ENCODE results near the gene FAM193A.
"Not testable (repeated sequence)": the region's sequence is repeated elsewhere in the genome, so short reads cannot be mapped to it uniquely, and the experiment has no call there.

FAM193A gene, protein sequence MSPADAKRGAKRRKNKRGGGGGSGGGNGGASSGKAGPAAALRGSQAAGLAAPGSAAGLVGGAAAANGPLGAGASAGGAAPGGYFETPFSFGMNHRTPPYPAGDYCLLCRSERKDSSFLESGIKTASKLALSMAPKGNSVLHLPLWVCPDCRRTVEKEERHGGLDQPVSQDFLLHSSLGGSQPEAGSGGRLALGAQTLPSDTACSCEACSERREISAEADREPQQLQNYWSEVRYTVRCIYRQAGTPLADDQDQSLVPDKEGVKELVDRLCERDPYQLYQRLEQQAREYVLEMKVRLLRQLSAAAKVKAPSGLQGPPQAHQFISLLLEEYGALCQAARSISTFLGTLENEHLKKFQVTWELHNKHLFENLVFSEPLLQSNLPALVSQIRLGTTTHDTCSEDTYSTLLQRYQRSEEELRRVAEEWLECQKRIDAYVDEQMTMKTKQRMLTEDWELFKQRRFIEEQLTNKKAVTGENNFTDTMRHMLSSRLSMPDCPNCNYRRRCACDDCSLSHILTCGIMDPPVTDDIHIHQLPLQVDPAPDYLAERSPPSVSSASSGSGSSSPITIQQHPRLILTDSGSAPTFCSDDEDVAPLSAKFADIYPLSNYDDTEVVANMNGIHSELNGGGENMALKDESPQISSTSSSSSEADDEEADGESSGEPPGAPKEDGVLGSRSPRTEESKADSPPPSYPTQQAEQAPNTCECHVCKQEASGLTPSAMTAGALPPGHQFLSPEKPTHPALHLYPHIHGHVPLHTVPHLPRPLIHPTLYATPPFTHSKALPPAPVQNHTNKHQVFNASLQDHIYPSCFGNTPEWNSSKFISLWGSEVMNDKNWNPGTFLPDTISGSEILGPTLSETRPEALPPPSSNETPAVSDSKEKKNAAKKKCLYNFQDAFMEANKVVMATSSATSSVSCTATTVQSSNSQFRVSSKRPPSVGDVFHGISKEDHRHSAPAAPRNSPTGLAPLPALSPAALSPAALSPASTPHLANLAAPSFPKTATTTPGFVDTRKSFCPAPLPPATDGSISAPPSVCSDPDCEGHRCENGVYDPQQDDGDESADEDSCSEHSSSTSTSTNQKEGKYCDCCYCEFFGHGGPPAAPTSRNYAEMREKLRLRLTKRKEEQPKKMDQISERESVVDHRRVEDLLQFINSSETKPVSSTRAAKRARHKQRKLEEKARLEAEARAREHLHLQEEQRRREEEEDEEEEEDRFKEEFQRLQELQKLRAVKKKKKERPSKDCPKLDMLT (N-terminal part only)

GRCh38 chr4:2536193-2537010, at the start of gene FAM193A:
FAM193A (plus strand) TSS chr4:2536647; CDS start chr4:2536916, 269 bp downstream.
- peak; percentile 99 for DNase-seq

DNA sequence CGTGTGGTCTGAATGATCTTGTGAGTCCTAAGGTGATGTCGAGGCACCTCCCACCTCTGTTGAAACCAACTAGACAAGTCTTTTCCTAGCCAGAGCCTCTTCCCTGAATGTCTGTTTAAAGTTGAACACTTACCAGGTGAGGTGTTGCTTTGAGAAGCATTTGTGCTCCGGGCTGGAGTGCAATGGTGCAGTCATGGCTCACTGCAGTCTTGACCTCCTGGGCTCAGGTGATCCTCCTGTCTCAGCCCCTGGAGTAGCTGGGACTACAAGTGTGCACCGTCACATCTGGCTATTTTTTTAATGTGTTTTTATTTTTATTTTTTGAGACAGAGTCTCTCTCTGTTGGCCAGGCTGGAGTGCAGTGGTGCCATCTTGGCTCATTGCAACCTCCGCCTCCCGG, 49.5 kb upstream of the FAM193A start:
- no peak for DNase-seq

GRCh38 chr4:2487632-2488031, 48.8 kb upstream of the FAM193A start:
- no peak for DNase-seq

DNA sequence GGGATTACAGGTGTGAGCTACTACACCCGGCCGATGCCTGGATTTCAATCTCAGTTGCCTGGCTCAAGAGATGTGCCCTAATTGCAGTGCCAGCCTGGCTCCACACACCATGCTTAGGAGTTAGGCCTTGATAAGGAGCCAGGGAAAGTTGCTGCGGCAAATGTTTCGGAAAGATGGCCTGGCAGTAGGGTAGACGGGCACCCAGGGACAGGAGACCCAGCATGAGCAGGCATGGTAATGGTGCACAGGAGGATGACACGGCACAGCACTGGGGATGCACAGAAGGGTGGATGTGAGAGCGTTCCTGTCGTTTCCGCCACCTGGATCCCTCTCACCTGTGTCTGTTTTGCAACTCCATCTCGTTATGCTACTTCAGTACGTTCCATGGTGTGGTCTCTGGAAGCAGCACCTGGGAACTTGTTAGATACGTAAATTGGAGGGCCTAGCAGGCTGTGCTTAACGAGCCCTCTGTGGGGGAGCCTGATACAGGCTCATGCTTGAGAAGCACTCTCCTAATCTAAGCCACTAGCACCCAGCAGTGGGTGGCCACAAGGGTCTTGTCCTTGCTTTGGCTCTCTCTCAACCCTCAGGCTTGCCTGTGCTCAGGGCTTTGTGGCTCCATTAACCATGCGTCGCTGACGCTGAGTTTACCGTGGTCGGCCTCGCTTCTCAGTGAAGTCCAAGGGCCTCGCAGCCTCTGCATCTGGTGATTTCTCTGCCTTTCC, 47.2 kb upstream of the FAM193A start:
- DNase-seq: no peak

- DNase-seq: no peak
These were observed 46.5 kb upstream of the FAM193A start for GRCh38 chr4:2489841-2490552.

DNA sequence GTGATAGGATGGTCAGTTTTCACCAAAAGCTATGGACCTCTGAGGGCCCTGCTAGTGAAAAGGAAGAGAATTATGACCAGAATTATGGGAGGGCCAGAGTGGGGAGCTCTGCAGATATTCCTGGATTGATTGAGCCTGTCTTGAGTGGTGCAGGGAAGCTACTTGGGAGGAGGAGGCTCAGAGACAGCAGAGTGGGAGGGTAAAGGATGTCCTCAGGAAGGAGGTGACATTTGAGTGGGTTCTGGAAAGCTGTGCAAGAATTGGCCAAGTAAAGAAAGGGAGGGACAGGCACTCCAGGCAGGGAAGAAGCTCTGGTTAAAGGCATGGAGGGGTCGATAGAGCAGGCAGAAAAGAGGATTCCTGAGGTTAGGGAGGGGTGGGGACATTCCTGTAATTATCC, 43.5 kb upstream of the FAM193A start:
- DNase-seq: no peak

- DNase-seq: no peak
These were observed 41.5 kb upstream of the FAM193A start for GRCh38 chr4:2494992-2495391.

- DNase-seq: no peak
These were observed 39.1 kb upstream of the FAM193A start for GRCh38 chr4:2497324-2497723.

GRCh38 chr4:2497931-2498330, 38.5 kb upstream of the FAM193A start:
- DNase-seq: no peak

GRCh38 chr4:2500547-2500946, 35.9 kb upstream of the FAM193A start:
- DNase-seq: no peak

DNA sequence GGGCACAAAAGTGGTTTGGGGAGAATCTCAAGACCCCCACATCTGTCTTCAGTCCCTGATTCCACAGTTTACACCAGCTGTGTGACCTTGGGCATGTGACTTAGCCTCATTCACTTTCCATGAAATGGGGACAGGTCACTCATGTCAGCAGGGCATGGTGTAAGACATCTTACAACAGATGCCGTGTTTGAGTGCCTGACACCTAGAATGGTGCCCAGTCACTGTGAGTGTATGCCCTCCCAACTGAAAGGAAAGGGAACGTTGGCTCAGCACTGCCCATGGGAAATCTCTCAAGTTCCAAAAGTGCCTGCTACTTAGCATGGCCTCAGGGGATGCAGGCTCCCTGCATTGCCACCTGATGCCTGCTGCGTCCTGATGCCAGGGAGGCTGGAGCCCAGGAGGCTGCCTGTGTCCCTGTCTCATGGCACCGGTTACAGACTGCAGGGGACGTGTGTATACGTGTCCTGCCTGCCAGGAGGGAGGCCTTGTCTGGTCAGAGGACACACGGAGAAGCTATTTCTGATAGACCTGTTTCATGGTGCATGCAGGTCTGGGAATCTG, 35.3 kb upstream of the FAM193A start:
- no peak for DNase-seq

- no peak for DNase-seq
These were observed 32.6 kb upstream of the FAM193A start for GRCh38 chr4:2503809-2504208.

GRCh38 chr4:2507259-2507658, 29.2 kb upstream of the FAM193A start:
- no peak for DNase-seq

DNA sequence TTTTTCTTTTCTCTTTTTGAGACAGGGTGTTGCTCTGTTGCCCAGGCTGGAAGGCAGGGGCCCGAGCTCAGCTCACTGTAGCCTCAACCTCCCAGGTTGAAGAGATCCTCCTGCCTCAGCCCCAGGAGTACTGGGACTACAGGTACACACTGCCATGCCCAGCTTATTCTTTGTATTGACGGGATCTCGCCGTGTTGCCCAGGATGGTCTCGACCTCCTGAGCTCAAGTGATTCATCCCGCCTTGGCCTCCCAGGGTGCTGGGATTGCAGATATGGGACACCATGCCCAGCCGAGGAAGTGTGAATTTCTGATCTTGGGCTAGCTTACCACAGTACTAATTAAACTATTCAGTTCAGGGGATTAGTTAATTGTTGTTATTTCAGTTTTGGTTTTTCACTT, 28.6 kb upstream of the FAM193A start:
- DNase-seq: no peak

- no peak for DNase-seq
These were observed 25.8 kb upstream of the FAM193A start for GRCh38 chr4:2510351-2511259.

- DNase-seq: no peak
These were observed 24.8 kb upstream of the FAM193A start for GRCh38 chr4:2511645-2512131.

DNA sequence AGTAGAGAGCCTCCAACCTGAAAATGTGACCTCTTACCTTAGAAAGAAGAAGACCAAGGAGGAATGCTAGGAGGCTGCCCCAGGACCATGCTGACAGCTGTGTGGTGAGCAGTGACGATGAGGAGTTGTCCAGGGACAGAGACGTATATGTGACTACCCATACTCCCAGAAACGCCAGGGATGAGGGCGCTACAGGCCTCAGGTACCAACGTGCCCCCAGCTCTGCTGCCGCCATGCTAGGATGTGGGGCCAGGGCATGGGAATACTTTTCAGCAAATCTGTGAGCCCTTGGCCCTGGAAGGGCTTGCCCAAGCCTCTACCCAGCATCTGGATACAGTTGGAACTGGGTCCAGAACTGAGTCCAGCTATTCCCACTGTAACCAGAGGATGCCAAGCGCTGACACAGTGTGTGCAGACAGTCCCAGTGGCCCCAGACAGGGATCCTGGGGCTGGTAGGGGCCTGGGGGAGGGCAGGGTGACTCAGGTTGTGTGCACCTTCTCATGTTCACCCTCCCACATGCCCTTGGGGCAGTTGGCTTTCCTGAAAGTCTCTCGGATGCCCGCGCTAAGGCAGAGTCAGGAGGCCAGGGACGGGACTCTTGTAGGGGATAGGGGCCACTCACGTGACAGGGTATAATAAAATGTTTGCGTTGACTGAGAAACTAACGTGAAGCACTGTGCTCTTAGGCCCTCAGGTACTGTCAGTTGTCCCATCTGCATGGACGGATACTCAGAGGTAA, 23.9 kb upstream of the FAM193A start:
- DNase-seq: no peak

DNA sequence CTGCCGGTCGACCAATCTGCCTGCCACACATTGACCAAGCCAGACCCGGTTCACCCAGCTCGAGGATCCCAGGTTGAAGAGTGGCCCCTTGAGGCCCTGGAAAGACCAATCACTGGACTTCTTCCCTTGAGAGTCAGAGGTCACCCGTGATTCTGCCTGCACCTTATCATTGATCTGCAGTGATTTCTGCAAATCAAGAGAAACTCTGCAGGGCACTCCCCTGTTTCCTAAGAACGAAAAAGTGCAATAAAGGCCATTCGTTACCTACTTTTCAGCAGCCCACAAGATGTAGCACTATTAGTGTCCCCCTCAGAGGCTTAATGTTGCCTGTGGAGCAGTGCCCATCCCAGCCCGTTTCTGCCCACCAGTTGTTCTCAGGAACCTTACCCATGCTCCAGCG, 22.3 kb upstream of the FAM193A start:
- not testable (repeated sequence) for DNase-seq

- not testable (repeated sequence) for DNase-seq
These were observed 21.5 kb upstream of the FAM193A start for GRCh38 chr4:2514944-2515343.

Data from NCI-H1417 (cell line).